Activated CD4-positive, alpha-beta T cell treated with anti-CD3 and anti-CD28 coated beads, Interleukin-2, amount 50 U/mL, for 48 hours (primary cell): ENCODE data around the gene MRPL49.

Experiments
- DNase-seq, 2 experiments: peaks; one replicate each; pipeline ENCODE4 v3.0.0-alpha.2; 2020

Gene MRPL49

DNA sequence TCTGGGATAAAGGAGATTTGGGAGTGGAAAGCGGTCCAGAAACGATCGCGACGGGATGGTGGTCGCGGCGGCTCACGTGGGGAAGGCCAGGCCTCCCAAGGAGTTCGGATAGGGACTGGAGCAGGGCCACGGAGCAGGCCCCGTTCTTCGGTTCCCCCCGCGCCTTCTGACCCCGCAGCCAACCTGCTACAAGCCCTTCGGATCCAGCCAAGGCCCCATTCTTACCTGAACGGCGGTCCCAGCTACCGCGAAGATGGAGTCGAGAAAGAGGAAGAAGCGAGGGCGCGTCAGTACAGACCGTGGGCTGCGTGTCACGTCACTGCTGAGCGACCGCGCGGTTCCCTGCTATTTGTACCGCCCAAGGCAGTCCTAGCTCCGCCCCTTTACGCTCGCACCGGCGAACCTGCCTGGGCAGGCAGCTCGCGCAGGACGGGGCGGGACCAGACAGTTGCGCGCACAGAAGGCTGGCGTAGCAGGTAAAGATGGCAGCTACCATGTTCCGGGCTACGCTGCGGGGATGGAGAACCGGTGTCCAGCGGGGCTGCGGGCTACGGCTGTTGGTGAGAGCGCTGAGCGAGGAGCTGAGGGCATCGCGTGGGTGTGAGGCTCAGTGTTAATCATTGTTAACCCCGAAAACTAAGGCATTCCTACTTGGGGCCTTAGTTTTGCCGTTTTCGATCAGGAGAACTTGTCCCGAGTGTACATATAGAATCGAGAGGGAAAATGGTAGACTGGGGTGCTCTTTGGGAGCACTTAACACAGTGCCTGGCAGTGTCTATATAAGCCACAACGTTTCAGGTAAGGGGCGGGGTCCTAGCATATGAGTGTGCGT lies at the start of gene MRPL49, which contains the start of gene FAU:
Gene MRPL49, plus strand, starts transcription at position 457 of the 832 bp plus-strand sequence. Its CDS starts 26 bp downstream, at position 483.
Gene FAU, minus strand, starts transcription at position 270 of the 832 bp plus-strand sequence. CDS start 321 bp downstream, outside the sequence.
- peak; percentile 99 for DNase-seq

DNA sequence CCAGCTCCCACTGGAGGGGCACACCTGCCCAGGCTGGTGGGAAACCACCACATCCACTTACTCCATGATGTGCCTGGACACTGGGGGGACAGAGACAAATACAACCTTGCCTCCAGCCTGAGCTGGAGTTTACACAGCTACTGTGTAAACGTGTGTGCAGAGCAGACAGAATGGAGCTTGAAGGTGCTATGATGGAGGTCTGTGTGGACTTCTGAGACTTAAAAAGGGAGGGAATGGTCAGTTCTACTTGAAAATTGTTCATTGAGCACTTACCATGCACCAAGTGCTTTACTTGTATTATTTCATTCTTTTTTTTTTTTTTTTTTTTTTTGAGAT lies 49.5 kb upstream of the MRPL49 start:
- DNase-seq, result no peak

GRCh38 chr11:65077451-65077850 lies 44.7 kb upstream of the MRPL49 start:
- DNase-seq, result no peak

DNA sequence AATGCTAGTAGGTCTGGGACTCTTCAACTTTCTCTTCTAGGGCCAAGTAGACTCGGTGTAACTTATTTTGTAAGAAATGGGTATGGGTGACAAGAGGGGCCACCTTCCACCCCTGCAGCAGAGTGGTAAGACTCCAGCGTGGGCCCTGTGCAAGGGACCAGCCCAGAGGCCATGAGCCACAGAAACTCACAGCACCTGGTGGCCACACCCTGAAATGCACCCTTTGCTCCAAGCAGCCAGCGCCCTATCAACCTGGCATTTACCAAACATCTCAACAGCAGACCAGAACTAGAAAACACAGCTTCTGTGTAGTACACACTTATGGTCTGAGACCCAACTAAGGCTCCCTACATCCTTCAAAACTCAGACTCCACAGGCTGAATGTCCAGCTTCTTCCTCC lies 44.0 kb upstream of the MRPL49 start:
- peak; percentile 71 to 76 for DNase-seq

GRCh38 chr11:65078786-65079342 lies 43.3 kb upstream of the MRPL49 start:
- DNase-seq, result no peak

- peak in 1 of 2 experiments; percentile 12 for DNase-seq
Observed at GRCh38 chr11:65083134-65083833, 38.8 kb upstream of the MRPL49 start.

DNA sequence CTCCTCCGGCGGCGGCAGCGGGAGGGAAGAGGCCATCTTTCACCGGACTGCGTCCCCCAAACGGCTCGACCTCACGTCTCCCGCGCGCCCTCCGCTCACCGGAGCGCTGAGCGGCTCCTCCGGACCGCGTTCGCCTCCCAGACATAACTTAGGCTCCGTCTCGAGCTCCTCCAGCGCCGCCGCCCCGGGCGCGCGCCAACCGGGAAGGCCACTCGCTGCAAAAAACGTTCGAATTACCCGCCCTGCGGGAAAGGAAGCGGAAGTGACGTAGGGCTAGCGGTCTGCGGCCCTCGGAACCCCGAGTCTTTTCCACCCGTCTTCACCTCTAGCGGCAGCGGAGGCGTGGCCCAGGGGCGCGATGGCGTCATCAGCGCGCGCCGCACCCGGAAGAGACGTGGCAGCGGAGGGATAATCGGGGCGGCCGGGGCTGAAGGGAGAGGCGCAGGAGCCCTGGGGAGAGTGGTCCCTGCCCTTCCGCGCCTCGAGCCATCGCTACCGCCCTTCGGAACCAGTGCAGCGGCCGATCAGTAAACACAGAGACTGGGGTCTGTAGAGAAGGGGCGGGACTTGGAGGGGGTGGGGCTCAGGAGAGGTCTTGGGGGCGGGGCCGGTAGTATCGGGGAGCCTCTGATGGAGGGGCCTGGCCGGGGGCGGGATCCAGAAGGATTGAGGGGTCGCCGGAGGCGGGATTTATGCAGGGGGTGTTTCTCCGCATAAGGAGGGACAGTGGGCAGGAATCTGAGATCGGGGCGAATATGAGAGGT lies 38.1 kb upstream of the MRPL49 start, which contains the start of the genes CDCA5 and ZFPL1:
Gene CDCA5, minus strand, starts transcription at position 207 of the 764 bp plus-strand sequence. Its CDS starts 62 bp downstream, at position 145.
Gene ZFPL1, plus strand, starts transcription at position 389 of the 764 bp plus-strand sequence. CDS start 477 bp downstream, outside the sequence.
- DNase-seq, result peak; percentile 95 to 97

GRCh38 chr11:65084598-65085375 lies 37.3 kb upstream of the MRPL49 start:
- no peak for DNase-seq

DNA sequence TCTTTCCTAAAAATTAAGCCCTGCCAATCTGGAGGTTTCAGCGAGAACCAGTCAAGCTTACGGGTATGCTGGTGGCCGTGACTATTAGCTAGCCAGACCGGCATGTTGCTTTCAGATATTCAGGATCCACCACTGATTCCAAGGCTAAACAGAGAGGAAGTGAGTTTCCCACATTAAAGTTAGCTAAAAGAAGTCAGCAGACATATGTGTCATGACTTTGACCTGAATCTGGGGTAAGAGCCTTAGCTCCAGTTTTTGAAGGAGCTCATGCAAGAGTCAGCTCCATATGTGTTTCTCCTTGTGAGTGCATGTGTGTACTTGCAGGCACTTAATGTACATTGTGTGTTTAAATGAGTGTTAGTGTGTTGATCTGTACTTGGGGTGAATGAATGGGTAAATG lies 36.7 kb upstream of the MRPL49 start:
- DNase-seq, result no peak

DNA sequence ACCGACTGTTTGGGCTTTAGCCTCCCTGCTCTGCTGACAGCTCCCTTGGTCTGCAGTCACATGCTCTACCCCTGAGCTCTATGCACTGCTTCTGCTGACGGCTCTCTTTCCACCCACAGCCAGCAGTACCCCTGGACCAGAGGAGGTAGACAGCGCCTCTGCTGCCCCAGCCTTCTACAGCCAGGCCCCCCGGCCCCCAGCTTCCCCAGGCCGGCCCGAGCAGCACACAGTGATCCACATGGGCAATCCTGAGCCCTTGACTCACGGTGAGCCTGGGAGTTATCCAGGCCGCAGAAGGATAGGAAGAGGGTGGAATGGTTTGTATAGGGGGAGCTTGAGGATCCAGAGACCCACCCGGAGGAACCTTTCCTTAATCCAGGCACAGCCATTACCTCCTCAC lies 35.3 kb upstream of the MRPL49 start:
- DNase-seq, result no peak

GRCh38 chr11:65087216-65087615 lies 34.9 kb upstream of the MRPL49 start:
- no peak for DNase-seq

DNA sequence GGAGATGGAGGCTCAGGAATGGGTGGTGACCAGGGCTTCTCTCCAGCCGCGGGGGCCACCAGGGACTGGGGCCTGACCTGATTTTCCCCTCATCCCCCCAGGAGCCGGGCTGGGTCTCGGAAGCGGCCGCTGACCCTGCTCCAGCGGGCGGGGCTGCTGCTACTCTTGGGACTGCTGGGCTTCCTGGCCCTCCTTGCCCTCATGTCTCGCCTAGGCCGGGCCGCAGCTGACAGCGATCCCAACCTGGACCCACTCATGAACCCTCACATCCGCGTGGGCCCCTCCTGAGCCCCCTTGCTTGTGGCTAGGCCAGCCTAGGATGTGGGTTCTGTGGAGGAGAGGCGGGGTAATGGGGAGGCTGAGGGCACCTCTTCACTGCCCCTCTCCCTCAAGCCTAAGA lies 34.3 kb upstream of the MRPL49 start:
- no peak for DNase-seq

DNA sequence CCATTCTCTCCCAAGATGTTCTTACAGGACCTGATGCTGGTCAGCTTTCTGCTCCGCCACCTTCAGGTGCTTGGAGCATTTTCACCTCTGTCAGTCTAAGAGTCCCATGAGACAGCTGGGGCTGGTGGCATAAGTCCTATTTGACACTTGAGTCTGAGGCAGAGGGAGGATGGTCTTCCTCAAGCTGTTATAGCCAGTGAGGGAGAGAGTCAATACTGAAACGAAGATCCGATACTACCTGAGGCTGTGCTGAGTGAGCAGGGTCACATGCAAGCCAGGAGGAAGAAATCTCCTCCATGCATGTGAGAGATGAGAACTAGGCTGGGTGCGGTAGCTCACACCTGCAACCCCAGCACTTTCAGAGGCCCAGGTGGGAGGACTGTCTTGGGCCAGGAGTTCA lies 32.5 kb upstream of the MRPL49 start:
- no peak for DNase-seq

- DNase-seq, result no peak
Observed at GRCh38 chr11:65090628-65091027, 31.5 kb upstream of the MRPL49 start.

GRCh38 chr11:65095427-65095826 lies 26.7 kb upstream of the MRPL49 start:
- DNase-seq, result no peak

GRCh38 chr11:65095974-65096806 lies 25.9 kb upstream of the MRPL49 start, which contains the start of gene VPS51:
VPS51 (plus strand) TSS chr11:65096214; CDS start chr11:65096251, 37 bp downstream.
- peak; percentile 86 to 89 for DNase-seq

GRCh38 chr11:65096926-65097325 lies 25.2 kb upstream of the MRPL49 start:
- DNase-seq, result no peak

DNA sequence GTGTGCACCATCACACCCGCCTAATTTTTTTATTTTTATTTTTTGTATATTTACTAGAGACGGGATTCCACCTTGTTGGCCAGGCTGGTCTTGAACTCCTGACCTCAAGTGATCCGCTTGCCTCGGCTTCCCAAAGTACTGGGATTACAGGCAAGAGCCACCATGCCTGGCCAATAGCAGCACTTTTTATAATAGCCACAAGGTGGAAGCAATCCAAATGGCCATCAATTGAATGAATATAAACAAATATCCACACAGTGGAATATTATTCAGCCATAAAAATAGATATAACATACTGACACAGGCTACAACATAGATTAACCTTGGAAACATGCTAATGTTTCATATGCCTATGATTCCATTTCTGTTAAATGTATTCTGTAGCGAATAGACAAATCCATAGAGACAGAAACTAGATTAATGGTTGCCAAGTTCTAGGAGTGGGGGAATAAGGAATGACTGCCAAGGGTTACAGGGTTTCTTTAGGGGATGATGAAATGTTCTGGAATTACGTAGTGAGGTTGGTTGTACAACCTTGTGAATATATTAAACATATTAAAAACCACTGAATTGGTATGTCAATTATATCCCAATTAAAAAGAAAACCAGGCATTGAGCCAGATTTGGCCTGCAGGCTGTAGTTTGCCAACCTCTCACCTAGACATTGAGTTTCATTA lies 21.3 kb upstream of the MRPL49 start:
- no peak for DNase-seq

- DNase-seq, result no peak
Observed at GRCh38 chr11:65102142-65103095, 19.7 kb upstream of the MRPL49 start.
